Bronchial epithelial cell (primary cell): ENCODE data around the gene CSGALNACT2. TPM values are rescaled to one million over a fixed set of nuclear protein-coding genes. Genes with fewer than 3 reads are reported as not detected.
A peak's percentile ranks its signal among the peaks of the same experiment; 100 is the strongest.
"Not testable (repeated sequence)": the region's sequence is repeated elsewhere in the genome, so short reads cannot be mapped to it uniquely, and the experiment has no call there.

Source experiments
- DNase-seq: peaks from one replicate; pipeline ENCODE4 v3.0.0-alpha.2; 2010; ENCODE audit warnings: low read depth
- FAIRE-seq: peaks from 2 replicates; lab custom pipeline; 2011; peaks lifted over from hg19 to GRCh38; lab: Jason Lieb, UNC
- H3K27me3 ChIP-seq: 2 replicates; pipeline ENCODE4 v1.5.1; 2011; ENCODE audit warnings: low read length; ENCODE audit not compliant: control insufficient read depth, insufficient read depth
- H3K36me3 ChIP-seq: 2 replicates; pipeline ENCODE4 v1.5.1; 2011; ENCODE audit warnings: low read length; ENCODE audit not compliant: control insufficient read depth, insufficient read depth
- H3K4me3 ChIP-seq: 2 replicates; pipeline ENCODE4 v1.5.1; 2011; ENCODE audit warnings: mild to moderate bottlenecking, low read depth, low read length, control low read depth
- CTCF ChIP-seq: IDR thresholded peaks from 2 replicates; pipeline ENCODE4 v1.5.1; 2011; ENCODE audit warnings: mild to moderate bottlenecking, moderate library complexity, low read length, control low read depth, inconsistent platforms; ENCODE audit not compliant: insufficient read depth, severe bottlenecking
- total RNA-seq: library from RNA; depleted of rRNA; stranded (reverse); fragments of >200 nt; gene quantifications from 2 replicates; pipeline ENCODE4 v1.2.1, GENCODE V29; 2014

CSGALNACT2 gene
- total RNA-seq, 1 donor from 2014 or later: 17.4 TPM

- Histone ChIP-seq H3K36me3 (no peaks in the 10 kb centered on the region), H3K27me3 (no peaks in the 10 kb centered on the region), H3K4me3 (peak overlapping the region; percentile 84)
- no peak for TF ChIP-seq CTCF
- no peak for FAIRE-seq
- no peak for DNase-seq
Observed at GRCh38 chr10:43136995-43137716, 1.1 kb upstream of the CSGALNACT2 start.

GRCh38 chr10:43137717-43138020 lies 576 bp upstream of the CSGALNACT2 start:
- no peak for TF ChIP-seq CTCF
- Histone ChIP-seq H3K4me3 (peak overlapping the region; percentile 84), H3K27me3 (no peaks in the 10 kb centered on the region), H3K36me3 (no peaks in the 10 kb centered on the region)
- no peak for FAIRE-seq
- no peak for DNase-seq

GRCh38 chr10:43138757-43139241 lies 554 bp downstream of the CSGALNACT2 start:
- no peak for FAIRE-seq
- DNase-seq: peak; percentile 42
- H3K4me3 ChIP-seq: peak overlapping the region; percentile 84
- H3K27me3 ChIP-seq: no peaks in the 10 kb centered on the region
- TF ChIP-seq CTCF: no peak
- H3K36me3 ChIP-seq: no peaks in the 10 kb centered on the region

- FAIRE-seq (no peak), DNase-seq (no peak)
- no peak for TF ChIP-seq CTCF
- Histone ChIP-seq H3K4me3 (no peak overlapping the region), H3K36me3 (no peaks in the 10 kb centered on the region), H3K27me3 (no peaks in the 10 kb centered on the region)
Observed at GRCh38 chr10:43141421-43141820, 3.2 kb downstream of the CSGALNACT2 start.

- Histone ChIP-seq H3K36me3 (no peaks in the 10 kb centered on the region), H3K27me3 (no peaks in the 10 kb centered on the region), H3K4me3 (no peak overlapping the region)
- no peak for FAIRE-seq
- TF ChIP-seq CTCF: no peak
- DNase-seq: no peak
Observed at GRCh38 chr10:43145311-43145710, 7.1 kb downstream of the CSGALNACT2 start.

GRCh38 chr10:43145936-43146335 lies 7.7 kb downstream of the CSGALNACT2 start:
- not testable (repeated sequence) for H3K4me3 ChIP-seq, H3K36me3 ChIP-seq, H3K27me3 ChIP-seq, DNase-seq, FAIRE-seq
